Mucosa of descending colon (tissue), 3 donors: ENCODE results near the gene MEMO1. TPM values are rescaled to one million over a fixed set of nuclear protein-coding genes. Genes with fewer than 3 reads are reported as not detected.

Source experiments
- ATAC-seq: fragments of 200-7000 bp; cut with Tn5 transposase; one replicate; pipeline ENCODE4 v1.9.1; 2020; ENCODE audit warnings: mild to moderate bottlenecking, moderate library complexity
- DNase-seq, 3 donors: peaks; one replicate each; pipeline ENCODE4 v3.0.0-alpha.2; 2020
- H3K36me3 ChIP-seq: fragments of 200-600 bp; one replicate; pipeline ENCODE4 v1.8.0; 2021; ENCODE audit warnings: low read depth, mild to moderate bottlenecking
- H3K4me1 ChIP-seq: fragments of 200-600 bp; one replicate; pipeline ENCODE4 v1.8.0; 2021; ENCODE audit warnings: low read depth, mild to moderate bottlenecking
- H3K4me3 ChIP-seq: fragments of 200-600 bp; one replicate; pipeline ENCODE4 v1.8.0; 2021; ENCODE audit warnings: mild to moderate bottlenecking
- H3K9me3 ChIP-seq: fragments of 200-600 bp; one replicate; pipeline ENCODE4 v1.8.0; 2021; ENCODE audit warnings: mild to moderate bottlenecking
- intact Hi-C, 2 donors: fragments of 100-400 bp; cut with DNase I in 1 of 2; cut with micrococcal nuclease in 1 of 2; formaldehyde crosslinking; loops; one replicate each; pipeline versions ENCODE4 v1.11.0 to v1.11.1; 2022; cut with DNase I, micrococcal nuclease
- total RNA-seq, 3 donors: library from RNA; stranded (reverse); fragmentation: NEBNext Ultra II Directional in 2 of 3; extraction: Animal tissue kit (Norgen Biotek cat#: 25700) in 2 of 3; gene quantifications; one replicate each; pipeline versions ENCODE4 v1.2.1 to v1.2.4, GENCODE V29; 2021 to 2023
- TF ChIP-seq, protein P1 (sequence below): fragments of 200-600 bp; IDR thresholded peaks from one replicate; pipeline ENCODE4 v1.8.0; 2022; ENCODE audit warnings: antibody characterized with exemption, mild to moderate bottlenecking
- donor health status: DM: no; HTN: no; CAD: no; lungs with moderate emphysema.
- donor health status: DM: no; HTN: no; CAD: no.
- donor health status: DM: no; HTN: yes; CAD: no.

The MEMO1 gene
- total RNA-seq, 3 donors from 2014 or later = 28.6 to 46.4 (median 29.2) TPM

DNA sequence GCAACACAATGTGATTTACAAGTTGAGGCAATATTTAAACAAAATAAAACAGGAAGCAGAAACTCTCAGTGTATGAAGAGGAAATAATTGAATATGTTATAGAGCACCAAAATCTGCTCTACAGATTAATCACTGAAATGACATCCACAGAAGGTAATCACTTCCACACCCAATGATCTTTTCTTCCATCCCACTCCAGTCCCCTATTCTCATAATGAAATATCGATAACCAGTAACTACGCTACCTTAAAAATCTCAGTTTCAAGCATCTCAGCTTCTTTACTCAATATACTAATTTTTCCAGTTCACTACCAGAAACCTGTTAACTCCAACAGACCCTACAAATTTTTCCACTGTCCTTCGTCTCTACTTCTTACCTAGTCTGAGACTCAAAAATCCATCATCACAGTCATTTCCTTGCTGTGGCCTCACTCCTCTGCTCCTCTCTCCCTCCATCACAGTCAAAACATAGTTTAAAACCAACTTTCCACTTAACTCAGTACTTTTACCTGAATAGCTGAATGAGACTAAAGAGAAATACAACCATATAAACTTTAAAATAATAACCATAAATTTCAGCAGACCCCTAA lies 67.1 kb downstream of the MEMO1 start:
- DNase-seq = no peak
- no peaks in the 10 kb centered on the region for H3K9me3 ChIP-seq
- intact Hi-C loops = no loop called here

DNA sequence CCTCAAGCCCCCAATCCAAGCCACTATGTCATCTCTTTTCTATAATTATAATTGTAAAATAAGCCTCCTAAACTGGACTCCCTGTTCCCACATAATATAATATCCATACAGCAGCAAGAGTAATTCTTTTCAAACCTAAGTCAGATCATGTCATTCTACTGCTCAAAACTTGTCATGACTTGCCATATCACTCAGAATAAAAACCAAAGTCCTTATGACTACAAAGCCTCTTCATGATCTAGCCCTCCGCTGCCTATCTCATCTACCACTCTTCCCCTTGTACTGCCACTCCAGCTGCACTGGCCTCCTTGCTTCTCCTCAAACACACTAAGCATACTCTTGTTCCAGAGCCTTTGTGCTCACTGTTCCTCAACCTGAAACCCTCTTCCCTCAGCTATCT lies 69.9 kb downstream of the MEMO1 start:
- no peak overlapping the region for H3K4me3 ChIP-seq
- intact Hi-C loops = no loop called here
- no peaks in the 10 kb centered on the region for H3K4me1 ChIP-seq
- TF ChIP-seq, protein P1, sequence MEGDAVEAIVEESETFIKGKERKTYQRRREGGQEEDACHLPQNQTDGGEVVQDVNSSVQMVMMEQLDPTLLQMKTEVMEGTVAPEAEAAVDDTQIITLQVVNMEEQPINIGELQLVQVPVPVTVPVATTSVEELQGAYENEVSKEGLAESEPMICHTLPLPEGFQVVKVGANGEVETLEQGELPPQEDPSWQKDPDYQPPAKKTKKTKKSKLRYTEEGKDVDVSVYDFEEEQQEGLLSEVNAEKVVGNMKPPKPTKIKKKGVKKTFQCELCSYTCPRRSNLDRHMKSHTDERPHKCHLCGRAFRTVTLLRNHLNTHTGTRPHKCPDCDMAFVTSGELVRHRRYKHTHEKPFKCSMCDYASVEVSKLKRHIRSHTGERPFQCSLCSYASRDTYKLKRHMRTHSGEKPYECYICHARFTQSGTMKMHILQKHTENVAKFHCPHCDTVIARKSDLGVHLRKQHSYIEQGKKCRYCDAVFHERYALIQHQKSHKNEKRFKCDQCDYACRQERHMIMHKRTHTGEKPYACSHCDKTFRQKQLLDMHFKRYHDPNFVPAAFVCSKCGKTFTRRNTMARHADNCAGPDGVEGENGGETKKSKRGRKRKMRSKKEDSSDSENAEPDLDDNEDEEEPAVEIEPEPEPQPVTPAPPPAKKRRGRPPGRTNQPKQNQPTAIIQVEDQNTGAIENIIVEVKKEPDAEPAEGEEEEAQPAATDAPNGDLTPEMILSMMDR = no peak
- DNase-seq (no peak), ATAC-seq (no peak)
- H3K9me3 ChIP-seq = no peaks in the 10 kb centered on the region
- H3K36me3 ChIP-seq = no peaks in the 10 kb centered on the region

More for the DNA sequence above, 67.1 kb downstream of the MEMO1 start:
- no peaks in the 10 kb centered on the region for H3K36me3 ChIP-seq
- TF ChIP-seq, protein P1 = no peak
- ATAC-seq = no peak
- no peak overlapping the region for H3K4me3 ChIP-seq
- no peaks in the 10 kb centered on the region for H3K4me1 ChIP-seq

GRCh38 chr2:31937741-31938140 lies 73.1 kb downstream of the MEMO1 start:
- H3K9me3 ChIP-seq = no peaks in the 10 kb centered on the region
- ATAC-seq = no peak
- intact Hi-C loops = no loop called here
- no peaks in the 10 kb centered on the region for H3K36me3 ChIP-seq
- no peak overlapping the region for H3K4me3 ChIP-seq
- TF ChIP-seq, protein P1 = no peak
- H3K4me1 ChIP-seq = no peaks in the 10 kb centered on the region
- no peak for DNase-seq

GRCh38 chr2:31935370-31935769 lies 75.4 kb downstream of the MEMO1 start:
- Histone ChIP-seq H3K4me1 (no peaks in the 10 kb centered on the region), H3K4me3 (no peak overlapping the region), H3K36me3 (no peaks in the 10 kb centered on the region), H3K9me3 (no peaks in the 10 kb centered on the region)
- ATAC-seq (no peak), DNase-seq (no peak)
- intact Hi-C loops = no loop called here
- TF ChIP-seq, protein P1 = no peak

GRCh38 chr2:31933066-31933465 lies 77.7 kb downstream of the MEMO1 start:
- TF ChIP-seq, protein P1 = no peak
- no peaks in the 10 kb centered on the region for H3K4me1 ChIP-seq
- intact Hi-C loops = no loop called here
- DNase-seq (no peak), ATAC-seq (no peak)
- no peaks in the 10 kb centered on the region for H3K9me3 ChIP-seq
- no peak overlapping the region for H3K4me3 ChIP-seq
- no peaks in the 10 kb centered on the region for H3K36me3 ChIP-seq

GRCh38 chr2:31932589-31932988 lies 78.2 kb downstream of the MEMO1 start:
- no peaks in the 10 kb centered on the region for H3K4me1 ChIP-seq
- ATAC-seq (no peak), DNase-seq (no peak)
- TF ChIP-seq, protein P1 = no peak
- no peaks in the 10 kb centered on the region for H3K9me3 ChIP-seq
- intact Hi-C loops = no loop called here
- no peaks in the 10 kb centered on the region for H3K36me3 ChIP-seq
- no peak overlapping the region for H3K4me3 ChIP-seq
